Trophoblast cell (in vitro differentiated cells and primary cell): ENCODE results near the gene EXOSC2.
A peak's percentile ranks its signal among the peaks of the same experiment; 100 is the strongest.

Source experiments
- DNase-seq, 2 donors: peaks; one replicate each; pipeline ENCODE4 v3.0.0-alpha.2; 2016
- H2AFZ ChIP-seq: 2 replicates; pipeline ENCODE4 v1.6.1; 2013; ENCODE audit warnings: low read length, moderate library complexity, mild to moderate bottlenecking; ENCODE audit not compliant: insufficient read depth, poor library complexity
- H2AK5ac ChIP-seq: 2 replicates; pipeline ENCODE4 v1.6.1; 2013; ENCODE audit warnings: mild to moderate bottlenecking, low read length
- H2BK120ac ChIP-seq: 2 replicates; pipeline ENCODE4 v1.6.1; 2013; ENCODE audit warnings: low read length, mild to moderate bottlenecking, moderate library complexity; ENCODE audit not compliant: insufficient read depth, poor library complexity
- H2BK12ac ChIP-seq: 2 replicates; pipeline ENCODE4 v1.6.1; 2013; ENCODE audit warnings: mild to moderate bottlenecking, low read length, moderate library complexity
- H2BK5ac ChIP-seq: 2 replicates; pipeline ENCODE4 v1.6.1; 2013; ENCODE audit warnings: low read length, low read depth, moderate library complexity, mild to moderate bottlenecking; ENCODE audit not compliant: poor library complexity
- H3K14ac ChIP-seq: 2 replicates; pipeline ENCODE4 v1.6.1; 2013; ENCODE audit warnings: mild to moderate bottlenecking, low read length
- H3K18ac ChIP-seq: 2 replicates; pipeline ENCODE4 v1.6.1; 2013; ENCODE audit warnings: mild to moderate bottlenecking, low read length
- H3K23ac ChIP-seq: 2 replicates; pipeline ENCODE4 v1.6.1; 2013; ENCODE audit warnings: low read length
- H3K27ac ChIP-seq: 2 replicates; pipeline ENCODE4 v1.5.1; 2013; ENCODE audit warnings: low read depth, mild to moderate bottlenecking, inconsistent platforms, low read length, moderate library complexity
- H3K27me3 ChIP-seq: 2 replicates; pipeline ENCODE4 v1.6.1; 2013; ENCODE audit warnings: inconsistent platforms, mild to moderate bottlenecking, low read length, moderate library complexity; ENCODE audit not compliant: insufficient read depth
- H3K36me3 ChIP-seq, 2 experiments: 1 replicate in 1 of 2; 2 replicates in 1 of 2; pipeline ENCODE4 v1.6.1; 2013; ENCODE audit warnings: low read length in 2 of 2, mild to moderate bottlenecking in 2 of 2, moderate library complexity in 1 of 2; ENCODE audit not compliant: insufficient read depth in 2 of 2, control insufficient read depth in 1 of 2
- H3K4ac ChIP-seq: 2 replicates; pipeline ENCODE4 v1.6.1; 2013; ENCODE audit warnings: low read depth, mild to moderate bottlenecking, low read length, moderate library complexity
- H3K4me1 ChIP-seq, 2 experiments: 1 replicate in 1 of 2; 2 replicates in 1 of 2; pipeline ENCODE4 v1.6.1; 2013; ENCODE audit warnings: low read length in 2 of 2, mild to moderate bottlenecking in 2 of 2, moderate library complexity in 1 of 2; ENCODE audit not compliant: insufficient read depth in 2 of 2, control insufficient read depth in 1 of 2
- H3K4me2 ChIP-seq: 2 replicates; pipeline ENCODE4 v1.6.1; 2013; ENCODE audit warnings: inconsistent platforms, mild to moderate bottlenecking, low read length, moderate library complexity
- H3K4me3 ChIP-seq: 2 replicates; pipeline ENCODE4 v1.5.1; 2013; ENCODE audit warnings: mild to moderate bottlenecking, low read depth, low read length, inconsistent platforms
- H3K79me1 ChIP-seq: one replicate; pipeline ENCODE4 v1.6.1; 2013; ENCODE audit warnings: low read length
- H3K79me2 ChIP-seq: 2 replicates; pipeline ENCODE4 v1.6.1; 2013; ENCODE audit warnings: low read length, mild to moderate bottlenecking; ENCODE audit not compliant: control insufficient read depth, insufficient read depth, poor library complexity
- H3K9ac ChIP-seq: 2 replicates; pipeline ENCODE4 v1.6.1; 2013; ENCODE audit warnings: mild to moderate bottlenecking, low read length
- H3K9me3 ChIP-seq: 2 replicates; pipeline ENCODE4 v1.6.1; 2013; ENCODE audit warnings: low read depth, mild to moderate bottlenecking, control low read depth, inconsistent platforms, low read length; ENCODE audit not compliant: insufficient read depth
- H4K12ac ChIP-seq: 2 replicates; pipeline ENCODE4 v1.6.1; 2013; ENCODE audit warnings: low read depth, mild to moderate bottlenecking, low read length, moderate library complexity
- H4K8ac ChIP-seq: 2 replicates; pipeline ENCODE4 v1.6.1; 2013; ENCODE audit warnings: low read depth, mild to moderate bottlenecking, low read length, moderate library complexity
- H4K91ac ChIP-seq: one replicate; pipeline ENCODE4 v1.6.1; 2013; ENCODE audit warnings: low read depth, mild to moderate bottlenecking, low read length, moderate library complexity
- WGBS: extraction: QIAGEN DNeasy Blood & Tissue Kit; methylation state at CpG from one replicate; pipeline ENCODE4 v1.1.7; 2013; ENCODE audit warnings: missing lambda C conversion rate; ENCODE audit not compliant: insufficient read length, insufficient coverage; ENCODE audit errors: extremely low coverage; 5-methylcytosine and 5-hydroxymethylcytosine counted together

Gene EXOSC2

GRCh38 chr9:130693101-130693425 lies 517 bp upstream of the EXOSC2 start:
- Histone ChIP-seq H2BK120ac (no peak overlapping the region), H3K9ac (peak overlapping the region; percentile 62), H3K23ac (no peak overlapping the region), H4K91ac (peak overlapping the region; percentile 33), H3K4ac (no peak overlapping the region), H2AK5ac (no peak overlapping the region), H3K4me1 (peaks cover 2 to 8% of the 10 kb centered on the region in 2 experiments), H3K79me2 (peaks cover 6% of the 10 kb centered on the region), H3K79me1 (peaks cover 3% of the 10 kb centered on the region), H3K9me3 (no peaks in the 10 kb centered on the region), H3K4me2 (peak overlapping the region; percentile 80), H4K8ac (peak overlapping the region; percentile 76), H4K12ac (no peak overlapping the region), H2BK5ac (no peak overlapping the region), H2BK12ac (no peak overlapping the region), H3K18ac (no peak overlapping the region), H3K27ac (no peak overlapping the region), H2AFZ (peak overlapping the region; percentile 85), H3K27me3 (no peaks in the 10 kb centered on the region), H3K36me3 (peaks cover 6 to 15% of the 10 kb centered on the region in 2 experiments), H3K14ac (no peak overlapping the region), H3K4me3 (no peak overlapping the region)
- DNase-seq: no peak
- whole genome bisulfite sequencing: no CpG with 5 or more reads among the region's 8 CpGs

DNA sequence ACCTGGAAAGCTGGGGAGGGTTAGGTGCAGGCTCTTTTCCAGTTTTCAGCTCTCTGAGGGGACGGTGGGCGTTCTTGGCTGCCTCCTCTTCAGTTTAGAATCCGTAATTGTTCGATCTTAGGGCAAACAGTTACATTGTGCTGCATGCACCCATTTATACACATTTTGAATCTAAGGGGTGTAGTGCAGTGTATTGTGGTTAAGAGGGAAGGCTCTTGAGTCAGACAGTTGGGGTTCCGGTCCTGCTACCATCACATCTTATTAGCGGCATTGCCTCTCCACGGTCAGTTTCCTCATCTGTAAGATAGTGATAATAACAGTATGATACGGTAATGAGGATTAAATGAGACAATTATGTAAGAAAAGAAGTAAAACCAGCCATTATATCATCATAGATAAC lies 625 bp downstream of the EXOSC2 start:
- Histone ChIP-seq H3K36me3 (peaks cover 8 to 22% of the 10 kb centered on the region in 2 experiments), H2BK120ac (no peak overlapping the region), H4K12ac (peak overlapping the region; percentile 24), H3K4me2 (peak overlapping the region; percentile 64), H3K18ac (no peak overlapping the region), H3K23ac (no peak overlapping the region), H3K27me3 (no peaks in the 10 kb centered on the region), H2BK12ac (no peak overlapping the region), H3K9me3 (no peaks in the 10 kb centered on the region), H2AFZ (peak overlapping the region; percentile 72), H3K9ac (no peak overlapping the region), H3K27ac (no peak overlapping the region), H3K4ac (peak overlapping the region; percentile 71), H3K79me1 (peaks cover 3% of the 10 kb centered on the region), H2BK5ac (no peak overlapping the region), H4K8ac (peak overlapping the region; percentile 61), H3K14ac (no peak overlapping the region), H3K79me2 (peaks cover 6% of the 10 kb centered on the region), H4K91ac (peak overlapping the region; percentile 23), H2AK5ac (no peak overlapping the region), H3K4me3 (peak overlapping the region; percentile 87), H3K4me1 (peaks cover 8 to 13% of the 10 kb centered on the region in 2 experiments)
- no peak for DNase-seq
- WGBS: no CpG with 5 or more reads among the region's 8 CpGs

GRCh38 chr9:130696139-130696650 lies 2.6 kb downstream of the EXOSC2 start:
- Histone ChIP-seq H3K4me1 (peaks cover 8 to 15% of the 10 kb centered on the region in 2 experiments), H2BK12ac (no peak overlapping the region)

GRCh38 chr9:130696996-130697395 lies 3.4 kb downstream of the EXOSC2 start:
- H3K18ac ChIP-seq: no peak overlapping the region

More at GRCh38 chr9:130696139-130696650, 2.6 kb downstream of the EXOSC2 start:
- Histone ChIP-seq H3K27me3 (no peaks in the 10 kb centered on the region), H3K27ac (no peak overlapping the region), H4K8ac (no peak overlapping the region), H3K14ac (no peak overlapping the region), H2AK5ac (no peak overlapping the region), H3K4me3 (no peak overlapping the region), H3K79me1 (peaks cover 3% of the 10 kb centered on the region), H4K12ac (no peak overlapping the region), H3K23ac (no peak overlapping the region), H2BK5ac (no peak overlapping the region), H3K9ac (no peak overlapping the region), H4K91ac (no peak overlapping the region), H2AFZ (no peak overlapping the region), H2BK120ac (no peak overlapping the region), H3K9me3 (no peaks in the 10 kb centered on the region), H3K36me3 (peaks cover 17 to 28% of the 10 kb centered on the region in 2 experiments), H3K79me2 (peaks cover 6% of the 10 kb centered on the region), H3K18ac (no peak overlapping the region), H3K4me2 (no peak overlapping the region), H3K4ac (no peak overlapping the region)
- WGBS: no CpG with 5 or more reads among the region's 4 CpGs
- DNase-seq: no peak

More at GRCh38 chr9:130696996-130697395, 3.4 kb downstream of the EXOSC2 start:
- Histone ChIP-seq H3K14ac (no peak overlapping the region), H3K9ac (no peak overlapping the region), H3K79me2 (peaks cover 6% of the 10 kb centered on the region), H4K91ac (no peak overlapping the region), H3K79me1 (peaks cover 3% of the 10 kb centered on the region), H4K12ac (no peak overlapping the region), H3K4me2 (no peak overlapping the region), H3K4me3 (no peak overlapping the region), H2BK5ac (no peak overlapping the region), H2AK5ac (no peak overlapping the region), H3K27me3 (no peaks in the 10 kb centered on the region), H3K36me3 (peaks cover 22 to 34% of the 10 kb centered on the region in 2 experiments), H3K4me1 (peaks cover 8 to 14% of the 10 kb centered on the region in 2 experiments), H2BK120ac (no peak overlapping the region), H3K9me3 (no peaks in the 10 kb centered on the region), H4K8ac (no peak overlapping the region), H2AFZ (no peak overlapping the region), H3K27ac (no peak overlapping the region), H3K23ac (no peak overlapping the region), H3K4ac (no peak overlapping the region), H2BK12ac (no peak overlapping the region)
- WGBS: no CpG with 5 or more reads among the region's 8 CpGs
- no peak for DNase-seq
